ENCODE data around the gene MRPL43. TPM values are rescaled to one million over a fixed set of nuclear protein-coding genes. Genes with fewer than 3 reads are reported as not detected.
A peak's percentile ranks its signal among the peaks of the same experiment; 100 is the strongest.

MRPL43 gene
- total and polyA plus RNA-seq, 2 donors from 2014 or later: 81.5 to 157 TPM

- no peak overlapping the region for H3K4me3 ChIP-seq (ENCODE audit: low read length in 3 of 3)
- TF ChIP-seq, protein P1, sequence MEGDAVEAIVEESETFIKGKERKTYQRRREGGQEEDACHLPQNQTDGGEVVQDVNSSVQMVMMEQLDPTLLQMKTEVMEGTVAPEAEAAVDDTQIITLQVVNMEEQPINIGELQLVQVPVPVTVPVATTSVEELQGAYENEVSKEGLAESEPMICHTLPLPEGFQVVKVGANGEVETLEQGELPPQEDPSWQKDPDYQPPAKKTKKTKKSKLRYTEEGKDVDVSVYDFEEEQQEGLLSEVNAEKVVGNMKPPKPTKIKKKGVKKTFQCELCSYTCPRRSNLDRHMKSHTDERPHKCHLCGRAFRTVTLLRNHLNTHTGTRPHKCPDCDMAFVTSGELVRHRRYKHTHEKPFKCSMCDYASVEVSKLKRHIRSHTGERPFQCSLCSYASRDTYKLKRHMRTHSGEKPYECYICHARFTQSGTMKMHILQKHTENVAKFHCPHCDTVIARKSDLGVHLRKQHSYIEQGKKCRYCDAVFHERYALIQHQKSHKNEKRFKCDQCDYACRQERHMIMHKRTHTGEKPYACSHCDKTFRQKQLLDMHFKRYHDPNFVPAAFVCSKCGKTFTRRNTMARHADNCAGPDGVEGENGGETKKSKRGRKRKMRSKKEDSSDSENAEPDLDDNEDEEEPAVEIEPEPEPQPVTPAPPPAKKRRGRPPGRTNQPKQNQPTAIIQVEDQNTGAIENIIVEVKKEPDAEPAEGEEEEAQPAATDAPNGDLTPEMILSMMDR (IDR thresholded peaks at IDR 0.05; ENCODE audit: borderline replicate concordance, extremely low read depth, insufficient read depth): no peak
- intact Hi-C loops (cut with DNase I): no loop called here
- H3K27ac ChIP-seq (ENCODE audit: low read depth in 2 of 2, low read length in 2 of 2): no peak overlapping the region
- peaks cover 3 to 40% (median 24%) of the 10 kb centered on the region in 3 donors for H3K36me3 ChIP-seq (ENCODE audit: control insufficient read depth in 2 of 3, insufficient read depth in 3 of 3, low read length in 3 of 3)
- H3K9ac ChIP-seq (ENCODE audit: low read length in 3 of 3): no peak overlapping the region
- H3K4me1 ChIP-seq (ENCODE audit: control insufficient read depth in 2 of 3, insufficient read depth in 2 of 3, low read depth in 1 of 3, low read length in 3 of 3): peaks cover 0 to 6% (median 0%) of the 10 kb centered on the region in 3 donors
- no peaks in the 10 kb centered on the region for H3K27me3 ChIP-seq (ENCODE audit: control insufficient read depth, insufficient read depth, low read length)
- no peaks in the 10 kb centered on the region for H3K9me3 ChIP-seq (ENCODE audit: control insufficient read depth in 2 of 3, insufficient read depth in 1 of 3, low read length in 3 of 3)
- DNase-seq: no peak
- FAIRE-seq: no peak
These were observed 6.6 kb downstream of the MRPL43 start for GRCh38 chr10:100980711-100981110.

DNA sequence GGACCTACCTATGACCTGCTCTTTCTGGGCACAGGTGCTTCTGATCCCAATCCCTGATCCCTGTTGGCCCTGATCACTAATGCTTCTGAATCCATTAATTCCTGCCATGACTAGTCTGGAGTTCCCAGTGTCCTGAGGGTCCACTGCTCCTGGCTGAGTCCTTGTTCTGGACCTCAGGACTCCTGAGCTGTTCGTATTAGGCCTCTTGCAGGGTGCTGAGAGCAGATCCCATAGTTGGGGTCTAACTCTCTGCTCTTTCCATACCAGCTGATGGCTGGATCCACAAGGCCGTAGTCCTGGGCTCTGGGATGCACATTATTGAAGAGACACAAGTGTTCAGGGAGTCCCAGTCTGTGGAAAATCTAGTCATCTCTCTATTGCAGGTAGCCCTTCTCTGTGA lies 7.0 kb downstream of the MRPL43 start:
- Histone ChIP-seq H3K9me3 (ENCODE audit: control insufficient read depth in 2 of 3, insufficient read depth in 1 of 3, low read length in 3 of 3) (no peaks in the 10 kb centered on the region), H3K27me3 (ENCODE audit: control insufficient read depth, insufficient read depth, low read length) (no peaks in the 10 kb centered on the region), H3K36me3 (ENCODE audit: control insufficient read depth in 2 of 3, insufficient read depth in 3 of 3, low read length in 3 of 3) (peaks cover 3 to 40% (median 24%) of the 10 kb centered on the region in 3 donors), H3K27ac (ENCODE audit: low read depth in 2 of 2, low read length in 2 of 2) (no peak overlapping the region), H3K4me3 (ENCODE audit: low read length in 3 of 3) (no peak overlapping the region), H3K9ac (ENCODE audit: low read length in 3 of 3) (no peak overlapping the region), H3K4me1 (ENCODE audit: control insufficient read depth in 2 of 3, insufficient read depth in 2 of 3, low read depth in 1 of 3, low read length in 3 of 3) (peaks cover 0 to 4% (median 0%) of the 10 kb centered on the region in 3 donors)
- FAIRE-seq (no peak), DNase-seq (no peak)
- TF ChIP-seq, protein P1 (IDR thresholded peaks at IDR 0.05; ENCODE audit: borderline replicate concordance, extremely low read depth, insufficient read depth): no peak
- intact Hi-C loops (cut with DNase I): no loop called here

- DNase-seq (peak in 2 of 5 donors; percentile 33 to 61), FAIRE-seq (no peak)
- H3K27ac ChIP-seq (ENCODE audit: low read depth in 2 of 2, low read length in 2 of 2): no peak overlapping the region
- intact Hi-C loops (cut with DNase I): no loop called here
- H3K9me3 ChIP-seq (ENCODE audit: control insufficient read depth in 2 of 3, insufficient read depth in 1 of 3, low read length in 3 of 3): no peaks in the 10 kb centered on the region
- no peak overlapping the region for H3K4me3 ChIP-seq (ENCODE audit: low read length in 3 of 3)
- TF ChIP-seq, protein P1 (IDR thresholded peaks at IDR 0.05; ENCODE audit: borderline replicate concordance, extremely low read depth, insufficient read depth): no peak
- no peak overlapping the region for H3K9ac ChIP-seq (ENCODE audit: low read length in 3 of 3)
- H3K27me3 ChIP-seq (ENCODE audit: control insufficient read depth, insufficient read depth, low read length): no peaks in the 10 kb centered on the region
- H3K36me3 ChIP-seq (ENCODE audit: control insufficient read depth in 2 of 3, insufficient read depth in 3 of 3, low read length in 3 of 3): peaks cover 3 to 40% (median 24%) of the 10 kb centered on the region in 3 donors
- H3K4me1 ChIP-seq (ENCODE audit: control insufficient read depth in 2 of 3, insufficient read depth in 2 of 3, low read depth in 1 of 3, low read length in 3 of 3): no peaks in the 10 kb centered on the region
These were observed 7.5 kb downstream of the MRPL43 start for GRCh38 chr10:100979791-100980272.

DNA sequence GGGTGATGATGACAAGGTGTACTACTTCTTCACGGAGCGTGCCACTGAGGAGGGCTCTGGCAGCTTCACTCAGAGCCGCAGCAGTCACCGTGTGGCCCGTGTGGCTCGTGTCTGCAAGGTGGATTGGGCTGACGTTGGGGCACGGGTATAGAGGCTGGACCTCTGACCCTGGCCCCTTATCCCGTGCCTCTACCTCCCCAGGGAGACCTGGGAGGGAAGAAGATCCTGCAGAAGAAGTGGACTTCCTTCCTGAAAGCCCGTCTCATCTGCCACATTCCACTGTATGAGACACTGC lies 8.4 kb downstream of the MRPL43 start:
- intact Hi-C loops (cut with DNase I): no loop called here
- H3K4me1 ChIP-seq (ENCODE audit: control insufficient read depth in 2 of 3, insufficient read depth in 2 of 3, low read depth in 1 of 3, low read length in 3 of 3): no peaks in the 10 kb centered on the region
- H3K27me3 ChIP-seq (ENCODE audit: control insufficient read depth, insufficient read depth, low read length): no peaks in the 10 kb centered on the region
- TF ChIP-seq, protein P1 (IDR thresholded peaks at IDR 0.05; ENCODE audit: borderline replicate concordance, extremely low read depth, insufficient read depth): no peak
- H3K9me3 ChIP-seq (ENCODE audit: control insufficient read depth in 2 of 3, insufficient read depth in 1 of 3, low read length in 3 of 3): no peaks in the 10 kb centered on the region
- H3K4me3 ChIP-seq (ENCODE audit: low read length in 3 of 3): no peak overlapping the region
- FAIRE-seq: no peak
- no peak overlapping the region for H3K9ac ChIP-seq (ENCODE audit: low read length in 3 of 3)
- DNase-seq: no peak
- H3K27ac ChIP-seq (ENCODE audit: low read depth in 2 of 2, low read length in 2 of 2): no peak overlapping the region
- H3K36me3 ChIP-seq (ENCODE audit: control insufficient read depth in 2 of 3, insufficient read depth in 3 of 3, low read length in 3 of 3): peaks cover 3 to 40% (median 24%) of the 10 kb centered on the region in 3 donors
